Activated T-helper 1 cell treated with anti-CD3 and anti-CD28 coated beads, Interleukin-2, amount 50 U/mL, for 16 hours (primary cell): Measurements from ENCODE around the gene HDLBP.
"Not testable (repeated sequence)": the region's sequence is repeated elsewhere in the genome, so short reads cannot be mapped to it uniquely, and the experiment has no call there.

Experiments
- DNase-seq, 2 donors: peaks; one replicate each; pipeline ENCODE4 v3.0.0-alpha.2; 2020; ENCODE audit warnings: low read depth in 1 of 2, low spot score in 1 of 2

Gene HDLBP

DNA sequence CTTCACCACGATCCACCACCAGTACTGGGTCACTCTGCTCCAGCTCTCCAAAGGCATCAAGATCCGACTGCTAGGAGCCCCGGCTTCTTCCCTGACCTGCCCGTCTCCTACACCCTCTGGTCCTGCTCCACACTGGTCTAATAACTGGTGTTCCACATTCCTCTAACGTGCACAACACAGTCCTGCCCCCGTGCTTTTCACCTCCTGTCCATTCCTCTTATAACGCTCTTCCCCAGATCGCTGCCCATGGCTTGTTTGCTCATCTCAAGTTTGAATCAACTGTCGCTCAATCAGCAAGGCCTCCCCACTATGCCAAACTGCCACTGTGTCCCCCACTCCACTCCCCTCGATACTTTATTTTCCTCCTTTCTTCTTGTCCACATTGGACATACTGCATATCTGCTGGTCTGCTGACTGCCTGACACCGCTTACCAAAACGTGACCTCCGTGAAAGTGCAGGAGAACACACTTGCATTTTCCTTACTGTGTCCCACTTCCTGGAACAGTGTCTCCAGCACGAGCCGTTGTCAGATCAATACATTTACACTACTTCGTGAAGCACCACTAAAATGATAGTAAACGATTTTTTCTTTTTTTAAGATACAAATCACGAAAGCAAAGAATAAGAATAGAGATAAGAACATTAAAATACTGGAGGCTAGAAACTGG, 6.5 kb downstream of the HDLBP start:
- no peak for DNase-seq

GRCh38 chr2:241308267-241308666, 7.2 kb downstream of the HDLBP start:
- DNase-seq = no peak

DNA sequence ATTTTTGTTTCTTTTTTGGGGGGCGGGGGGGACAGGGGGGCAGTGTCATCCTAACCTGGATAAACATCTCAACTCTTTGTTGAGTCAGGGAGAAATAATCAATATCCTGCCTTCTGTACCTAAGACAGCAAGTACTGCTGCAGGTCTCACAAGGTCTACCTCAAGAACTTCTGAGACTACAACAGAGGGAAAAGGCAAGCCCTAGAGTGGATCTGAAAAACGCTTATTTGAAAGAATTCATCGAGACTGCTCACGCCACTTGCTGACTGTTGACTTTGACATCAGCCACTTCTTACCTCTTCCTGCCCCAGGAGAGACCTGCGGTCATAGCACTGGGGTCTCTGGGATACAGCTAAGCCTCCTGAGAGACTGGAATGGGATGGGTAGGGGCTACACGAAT, 8.4 kb downstream of the HDLBP start:
- DNase-seq = no peak

GRCh38 chr2:241304039-241304670, 11.3 kb downstream of the HDLBP start:
- DNase-seq = no peak

GRCh38 chr2:241302759-241303651, 12.5 kb downstream of the HDLBP start:
- no peak for DNase-seq

GRCh38 chr2:241302083-241302482, 13.4 kb downstream of the HDLBP start:
- no peak for DNase-seq

- no peak for DNase-seq
Measured at GRCh38 chr2:241300000-241300399, 15.5 kb downstream of the HDLBP start.

GRCh38 chr2:241298673-241299072, 16.8 kb downstream of the HDLBP start:
- no peak for DNase-seq

DNA sequence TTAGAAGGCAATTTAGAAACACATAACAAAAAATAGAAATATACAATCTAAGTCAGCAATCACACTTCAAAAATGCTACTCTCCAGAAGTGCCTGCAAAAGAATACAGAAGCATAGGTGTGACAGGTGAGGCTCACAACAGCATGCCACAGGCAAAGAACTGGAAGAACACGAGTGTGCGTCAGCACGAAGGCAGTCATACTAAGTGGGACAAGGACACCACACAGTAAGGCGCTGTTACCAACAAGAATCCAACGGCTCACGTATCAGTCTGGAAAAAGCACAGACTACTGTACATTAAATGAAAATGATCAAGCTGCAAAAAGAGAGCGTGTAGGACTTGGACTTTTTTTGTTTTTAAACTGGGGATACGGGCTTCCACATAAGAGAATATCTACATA, 18.7 kb downstream of the HDLBP start:
- no peak for DNase-seq

GRCh38 chr2:241295326-241296095, 20.0 kb downstream of the HDLBP start:
- no peak for DNase-seq

- not testable (repeated sequence) for DNase-seq
Measured at GRCh38 chr2:241293378-241293797, 22.1 kb downstream of the HDLBP start.

GRCh38 chr2:241291977-241292376, 23.5 kb downstream of the HDLBP start:
- no peak for DNase-seq

DNA sequence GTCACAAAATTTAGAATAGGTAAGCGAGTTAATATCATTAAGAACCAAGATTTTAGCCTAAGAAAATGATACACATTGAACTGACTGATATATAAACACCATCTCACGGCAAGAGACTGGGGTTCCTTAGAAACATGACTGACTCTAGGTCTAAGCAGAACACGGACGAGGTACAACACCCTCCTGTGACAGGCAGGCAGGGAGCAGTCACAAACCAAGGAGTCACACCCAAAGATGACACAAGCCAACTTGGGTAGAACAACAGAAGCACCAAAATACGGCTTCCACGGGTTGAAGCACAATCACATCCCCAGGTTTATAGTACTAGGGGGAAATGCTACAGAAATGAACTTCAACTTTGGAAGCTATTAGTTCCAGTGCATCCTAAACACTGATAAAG, 24.3 kb downstream of the HDLBP start:
- DNase-seq = no peak

DNA sequence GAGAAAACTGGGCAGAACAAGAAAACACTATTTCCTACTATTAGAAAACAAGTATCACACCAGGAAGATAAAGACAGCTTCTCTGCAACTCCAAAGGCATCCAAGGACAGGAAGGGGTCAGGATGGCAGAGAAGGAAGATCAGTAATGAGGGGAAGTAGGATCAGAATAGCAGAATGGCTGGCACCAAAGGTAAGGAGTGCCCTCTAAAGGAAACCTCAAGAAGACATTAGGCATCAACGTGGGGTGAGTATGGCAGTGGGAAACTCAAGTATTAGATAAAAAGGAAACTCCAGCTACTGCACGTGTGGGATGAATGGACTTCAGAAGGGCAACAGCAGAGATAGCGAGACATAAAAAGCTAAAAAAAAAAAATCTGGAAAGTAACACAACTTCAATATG, 25.9 kb downstream of the HDLBP start:
- DNase-seq = no peak

GRCh38 chr2:241289053-241289452, 26.4 kb downstream of the HDLBP start:
- DNase-seq = no peak

DNA sequence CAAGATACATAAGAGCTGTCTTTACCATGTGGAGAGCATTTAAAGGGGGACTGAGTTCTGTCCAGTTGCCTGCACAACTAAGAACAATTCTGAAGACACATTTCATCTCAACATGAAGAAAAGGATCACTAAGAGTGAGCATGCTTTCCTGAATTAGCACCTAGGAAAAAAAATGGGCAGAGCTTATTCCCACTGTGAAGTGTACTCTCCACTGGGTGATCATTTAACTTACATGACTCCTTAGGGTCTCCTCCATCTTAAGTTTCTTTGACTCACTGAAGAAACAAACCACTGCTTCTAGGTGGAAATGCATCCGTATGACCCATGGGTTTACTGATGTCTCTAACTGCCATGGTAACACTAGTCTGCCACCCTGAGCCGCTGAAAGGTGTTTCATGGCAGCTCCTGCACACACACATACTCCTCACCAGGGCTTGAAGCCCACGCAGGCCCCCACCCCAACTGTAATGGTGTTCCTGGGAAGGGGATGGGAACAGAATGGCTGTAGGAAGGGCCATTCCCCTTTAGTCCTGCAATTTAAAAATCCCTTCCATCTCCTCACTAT, 27.1 kb downstream of the HDLBP start:
- no peak for DNase-seq

- no peak for DNase-seq
Measured at GRCh38 chr2:241286348-241287090, 29.0 kb downstream of the HDLBP start.

DNA sequence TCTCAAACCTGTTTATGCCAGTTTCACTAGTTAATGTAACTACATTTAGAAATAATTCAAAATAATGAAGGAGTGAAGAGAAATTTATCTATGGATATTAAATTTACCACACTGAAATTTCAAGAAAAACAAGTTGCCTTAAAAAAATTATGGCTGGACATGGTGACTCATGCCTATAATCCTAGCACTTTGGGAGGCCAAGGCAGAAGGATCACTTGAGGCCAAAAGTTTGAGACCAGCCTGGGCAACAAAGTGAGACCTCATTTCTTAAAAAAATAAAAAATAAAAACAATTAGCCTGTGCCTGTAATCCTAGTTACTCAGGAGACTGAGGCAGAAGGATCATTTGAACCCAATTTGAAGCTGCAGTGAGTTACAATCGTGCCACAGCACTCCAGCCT, 29.9 kb downstream of the HDLBP start:
- no peak for DNase-seq

DNA sequence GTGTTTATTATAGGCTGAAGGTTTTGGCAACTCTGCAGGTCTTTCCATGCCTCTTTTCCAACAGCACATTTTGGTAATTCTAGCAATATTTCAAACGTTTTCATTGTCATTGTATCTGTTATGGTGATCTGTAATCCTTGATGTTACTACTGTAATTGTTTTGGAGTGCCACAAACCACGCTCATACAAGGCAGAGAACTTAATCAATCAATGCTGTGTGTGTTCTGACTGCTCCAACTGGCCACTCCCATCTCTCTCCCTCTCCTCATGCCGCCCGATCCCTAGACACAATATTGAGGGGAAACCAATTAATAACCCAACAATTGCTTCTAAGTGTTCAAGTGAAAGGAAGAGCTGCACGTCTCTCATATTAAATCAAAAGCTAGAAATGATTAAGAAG, 32.9 kb downstream of the HDLBP start:
- DNase-seq = no peak

- DNase-seq = no peak
Measured at GRCh38 chr2:241280291-241280690, 35.2 kb downstream of the HDLBP start.
